K562 (cell line): ENCODE measurements around the gene BRF1. TPM values are rescaled to one million over a fixed set of nuclear protein-coding genes. Genes with fewer than 3 reads are reported as not detected.

ENCODE experiments used
- ATAC-seq: fragments of 200-7000 bp; cut with Tn5 transposase; 3 replicates; pipeline ENCODE4 v1.9.1; 2020; ENCODE audit warnings: moderate library complexity
- BruUV-seq: library from RNA; stranded (reverse); fragments of 400-500 nt; replicated peaks from 2 replicates; lab custom pipeline; 2021; lab: Mats Ljungman, UMichigan
- CTCF ChIA-PET: fragments of 300-600 bp; formaldehyde crosslinking; extraction: SDS; loops from one replicate; lab custom pipeline; 2021; ENCODE audit warnings: low intra/inter-chr PET ratio; lab: Yijun Ruan, JAX
- POLR2A ChIA-PET: fragments of 300-600, 350-650 bp; sonication (Branson Sonifier 250); formaldehyde crosslinking; extraction: SDS; loops from one replicate; lab custom pipeline; 2021; ENCODE audit warnings: antibody characterized with exemption, inconsistent platforms; lab: Yijun Ruan, JAX
- DNase-seq, 4 experiments: peaks; one replicate each; pipeline versions ENCODE4 v3.0.0 to v3.0.0-alpha.2; 2011 to 2018; ENCODE audit warnings: low spot score in 3 of 4, mixed read lengths in 3 of 4; ENCODE audit errors: extremely low read depth in 1 of 4
- FAIRE-seq: peaks from 2 replicates; lab custom pipeline; 2011; peaks lifted over from hg19 to GRCh38; lab: Jason Lieb, UNC
- H2AFZ ChIP-seq: 2 replicates; pipeline ENCODE4 v1.6.0; 2011; ENCODE audit warnings: low read depth, low read length, control low read depth, inconsistent platforms
- H3K27ac ChIP-seq: fragments of 200-600 bp; 3 replicates; pipeline ENCODE4 v1.8.0; 2011; ENCODE audit warnings: low read depth, mild to moderate bottlenecking, control low read depth, inconsistent platforms, low read length, moderate library complexity, mixed read lengths; ENCODE audit errors: extremely low read depth
- H3K27me3 ChIP-seq, 2 experiments: fragments of 300-600 bp in 1 of 2; 2 replicates in 1 of 2; 3 replicates in 1 of 2; pipeline versions ENCODE4 v1.6.0 to v1.8.0; 2011; ENCODE audit warnings: inconsistent platforms in 2 of 2, low read length in 2 of 2, mild to moderate bottlenecking in 1 of 2, mixed read lengths in 1 of 2, moderate library complexity in 1 of 2; ENCODE audit not compliant: control insufficient read depth in 2 of 2, insufficient read depth in 2 of 2
- H3K36me3 ChIP-seq: fragments of 300-600 bp; 3 replicates; pipeline ENCODE4 v1.8.0; 2011; ENCODE audit warnings: mild to moderate bottlenecking, low read length, inconsistent platforms; ENCODE audit not compliant: control insufficient read depth, insufficient read depth
- H3K4me1 ChIP-seq, 2 experiments: fragments of 200-600 bp in 1 of 2; replicated peaks in 1 of 2; 2 replicates in 1 of 2; 3 replicates in 1 of 2; pipeline versions ENCODE4 v1.5.1 to v1.8.0; 2011; ENCODE audit warnings: inconsistent platforms in 2 of 2, low read length in 2 of 2, mild to moderate bottlenecking in 1 of 2, mixed read lengths in 1 of 2, moderate library complexity in 1 of 2; ENCODE audit not compliant: control insufficient read depth in 2 of 2, insufficient read depth in 2 of 2
- H3K4me2 ChIP-seq: 2 replicates; pipeline ENCODE4 v1.6.1; 2011; ENCODE audit warnings: low read length, control low read depth, inconsistent platforms, mixed read lengths; ENCODE audit not compliant: insufficient read depth
- H3K4me3 ChIP-seq: fragments of 200-600 bp; sonication (generic), shearing (Covaris generic); 2 replicates; pipeline ENCODE4 v1.5.1; 2016; ENCODE audit warnings: control low read depth, inconsistent platforms
- H3K79me2 ChIP-seq: fragments of 200-600 bp; 3 replicates; pipeline ENCODE4 v1.8.0; 2011; ENCODE audit warnings: low read length, inconsistent platforms; ENCODE audit not compliant: control insufficient read depth, insufficient read depth
- H3K9ac ChIP-seq, 2 experiments: 2 replicates each; pipeline versions ENCODE4 v1.6.0 to v1.6.1; 2011; ENCODE audit warnings: low read depth in 2 of 2, low read length in 2 of 2, control low read depth in 1 of 2, inconsistent platforms in 1 of 2, mild to moderate bottlenecking in 1 of 2, mixed read lengths in 1 of 2; ENCODE audit not compliant: insufficient read depth in 1 of 2
- H3K9me1 ChIP-seq: one replicate; pipeline ENCODE4 v1.6.0; 2011; ENCODE audit warnings: inconsistent platforms, mild to moderate bottlenecking, low read length, moderate library complexity; ENCODE audit not compliant: control insufficient read depth, insufficient read depth
- H3K9me3 ChIP-seq: replicated peaks from 2 replicates; pipeline ENCODE4 v1.5.1; 2011; ENCODE audit warnings: low read depth, low read length, inconsistent platforms; ENCODE audit not compliant: control insufficient read depth, insufficient read depth
- H4K20me1 ChIP-seq: replicated peaks from 2 replicates; pipeline ENCODE4 v1.6.1; 2011; ENCODE audit warnings: low read length, inconsistent platforms, mixed read lengths; ENCODE audit not compliant: control insufficient read depth, insufficient read depth
- ELK1 ChIP-seq: sonication (generic); formaldehyde crosslinking; IDR thresholded peaks from 2 replicates; pipeline ENCODE4 v1.8.1; 2022; ENCODE audit warnings: missing genetic modification reagents
- GTF2A2 ChIP-seq: IDR thresholded peaks from 2 replicates; pipeline ENCODE4 v1.6.1; 2016; ENCODE audit warnings: mild to moderate bottlenecking, missing genetic modification characterization, missing compliant biosample characterization
- KAT7 ChIP-seq: sonication (generic); formaldehyde crosslinking; IDR thresholded peaks from 2 replicates; pipeline ENCODE4 v1.8.0; 2022; ENCODE audit warnings: missing genetic modification reagents, mild to moderate bottlenecking, borderline replicate concordance
- THAP7 ChIP-seq: fragments of 250-450 bp; sonication (Bioruptor Pico); IDR thresholded peaks from 2 replicates; pipeline ENCODE4 v1.5.0; 2021
- TRIM25 ChIP-seq: fragments of 450-650 bp; IDR thresholded peaks from 2 replicates; pipeline ENCODE4 v1.7.0; 2016; ENCODE audit warnings: borderline replicate concordance
- USF1 ChIP-seq: sonication (generic); formaldehyde crosslinking; IDR thresholded peaks from 2 replicates; pipeline ENCODE4 v1.9.0; 2022; ENCODE audit warnings: mild to moderate bottlenecking, missing genetic modification reagents
- ZBTB40 ChIP-seq, 2 experiments: fragments of 450-650 bp in 1 of 2; sonication (generic) in 1 of 2; formaldehyde crosslinking in 1 of 2; IDR thresholded peaks; 2 replicates each; pipeline versions ENCODE4 v1.7.1 to v1.9.0; 2016 to 2022; ENCODE audit warnings: inconsistent platforms in 1 of 2, mild to moderate bottlenecking in 1 of 2, missing genetic modification reagents in 1 of 2
- WGBS: fragments of 100-300 bp; shearing (Covaris generic); methylation state at CpG from one replicate; pipeline ENCODE4 v1.1.6; 2016; ENCODE audit warnings: low coverage, mixed read lengths; ENCODE audit not compliant: insufficient coverage; ENCODE audit errors: missing lambda C conversion rate; 5-methylcytosine and 5-hydroxymethylcytosine counted together
- in situ Hi-C: fragments of 300-500 bp; cut with MboI; formaldehyde crosslinking; loops from 4 replicates; pipeline ENCODE4 v1.15.0; 2018; ENCODE audit warnings: inconsistent platforms, mixed read lengths
- intact Hi-C: fragments of 100-400 bp; cut with micrococcal nuclease; formaldehyde crosslinking; loops from 2 replicates; pipeline ENCODE4 v1.14.2; 2022
- polyA plus RNA-seq, 8 experiments: library from polyadenylated mRNA; depleted of rRNA in 4 of 8; stranded (reverse) in 5 of 8; unstranded in 3 of 8; fragments of >200 nt; fragmentation: Nextera tagmentation in 2 of 8; fragmentation: Illumina TruSeq in 1 of 8; extraction: Ambion mirVana in 2 of 8; extraction: Trizol in 1 of 8; gene quantifications; 2 replicates each; pipeline versions ENCODE4 v1.2.1 to v1.2.3, GENCODE V29; 2011 to 2014; ENCODE audit warnings: inconsistent platforms in 1 of 8, missing spikeins in 1 of 8
- total RNA-seq, 7 experiments: library from RNA; depleted of rRNA in 6 of 7; stranded (reverse); fragments of >200 nt in 6 of 7; fragmentation: Illumina TruSeq in 2 of 7; extraction: Trizol in 2 of 7; gene quantifications; 2 replicates each; pipeline versions ENCODE4 v1.2.1 to v1.2.3, GENCODE V29; 2011 to 2021; ENCODE audit warnings: low replicate concordance in 1 of 7

BRF1 gene
- total and polyA plus RNA-seq, 9 of the 15 experiments (the other 6 are each of a cell fraction or from before 2014, with no cell fraction given) = 0.14 to 24.6 (median 8.2) TPM

GRCh38 chr14:105312973-105313372 is 12.2 kb upstream of the BRF1 start:
- Histone ChIP-seq H3K9me1 (no peaks in the 10 kb centered on the region), H3K27me3 (no peaks in the 10 kb centered on the region), H3K4me1 (peaks cover 6 to 43% of the 10 kb centered on the region in 2 experiments; a peak in 4 of 5 replicates), H4K20me1 (no peaks in the 10 kb centered on the region), H2AFZ (no peak overlapping the region), H3K4me3 (no peak overlapping the region), H3K27ac (no peak overlapping the region), H3K79me2 (peaks cover 25% of the 10 kb centered on the region), H3K9ac (no peak overlapping the region), H3K4me2 (no peak overlapping the region), H3K9me3 (no peaks in the 10 kb centered on the region), H3K36me3 (no peaks in the 10 kb centered on the region)
- POLR2A ChIA-PET = interaction anchor here (1.7 kb wide), 1 partner anchor 11 kb away, joined by 5 read pairs; no protein-coding TSS in a partner anchor
- intact Hi-C loops = no loop called here
- BruUV-seq = no TSS peak
- DNase-seq = no peak
- CTCF ChIA-PET = no interaction called here
- in situ Hi-C loops = no loop called here
- ATAC-seq = no peak
- WGBS = 95% methylated on average over 9 of the region's 13 CpGs
- FAIRE-seq = no peak
- no peak for TF ChIP-seq TRIM25
- no peak for TF ChIP-seq GTF2A2
- no peak for TF ChIP-seq THAP7 (CRISPR knock-in tag)
- TF ChIP-seq KAT7 (CRISPR knock-in tag) = no peak
- TF ChIP-seq ELK1 (CRISPR knock-in tag) = no peak
- no peak for TF ChIP-seq USF1
- no peak for TF ChIP-seq ZBTB40 (IDR thresholded peaks at IDR 0.05)
- TF ChIP-seq ZBTB40 (CRISPR knock-in tag; IDR thresholded peaks at IDR 0.05) = no peak
